Measurements from ENCODE around the gene SIGLEC7. TPM values are rescaled to one million over a fixed set of nuclear protein-coding genes. Genes with fewer than 3 reads are reported as not detected.

SIGLEC7 gene
- total RNA-seq, 1 donor from 2014 or later = not detected

DNA sequence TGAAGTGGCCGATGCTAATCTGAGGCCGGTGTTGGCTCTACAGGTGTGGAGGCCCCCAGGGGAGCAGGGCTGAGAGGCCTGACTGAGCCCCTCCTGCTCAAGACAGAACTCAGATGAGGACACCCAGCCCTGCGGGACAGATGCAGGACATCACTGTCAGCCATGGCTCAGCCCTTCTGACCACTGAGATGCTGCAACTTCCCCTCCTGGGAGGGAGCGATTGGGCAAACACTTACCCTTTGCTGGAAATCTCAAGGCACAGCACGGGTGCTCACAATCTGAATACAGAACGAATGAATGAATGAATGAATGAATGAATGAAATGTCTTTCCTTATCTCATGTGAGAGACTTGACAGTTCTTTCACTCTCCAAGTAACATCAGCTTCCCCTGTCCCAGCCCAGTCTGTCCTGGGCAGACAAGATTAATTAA lies 3.5 kb upstream of the SIGLEC7 start:
- Histone ChIP-seq H3K36me3 (no peaks in the 10 kb centered on the region), H3K27ac (no peak overlapping the region), H3K9me3 (ENCODE audit: low read depth) (no peaks in the 10 kb centered on the region), H3F3A (ENCODE audit: low read depth) (no peaks in the 10 kb centered on the region), H4K20me1 (ENCODE audit: low read depth) (no peaks in the 10 kb centered on the region), H3K27me3 (no peaks in the 10 kb centered on the region), H3K4me2 (no peak overlapping the region), H3K4me1 (peaks cover 4% of the 10 kb centered on the region), H2AFZ (replicated peaks) (no peak overlapping the region), H3K79me2 (ENCODE audit: low read depth) (no peaks in the 10 kb centered on the region), H3K4me3 (no peak overlapping the region), H3K9ac (no peak overlapping the region)
- Mint-ChIP-seq H3K4me1 (peaks cover 20% of the 10 kb centered on the region), H3K36me3 (no peaks in the 10 kb centered on the region), H3K9me3 (peaks cover 4% of the 10 kb centered on the region), H3K27ac (no peak overlapping the region), H3K4me3 (no peak overlapping the region), H3K27me3 (ENCODE audit: insufficient read depth, low read depth) (peaks cover 4% of the 10 kb centered on the region)
- TF ChIP-seq EZH2phosphoT487 (IDR thresholded peaks at IDR 0.05) (no peak), EZH2 (IDR thresholded peaks at IDR 0.05) (no peak)
- TF ChIP-seq, protein P1, sequence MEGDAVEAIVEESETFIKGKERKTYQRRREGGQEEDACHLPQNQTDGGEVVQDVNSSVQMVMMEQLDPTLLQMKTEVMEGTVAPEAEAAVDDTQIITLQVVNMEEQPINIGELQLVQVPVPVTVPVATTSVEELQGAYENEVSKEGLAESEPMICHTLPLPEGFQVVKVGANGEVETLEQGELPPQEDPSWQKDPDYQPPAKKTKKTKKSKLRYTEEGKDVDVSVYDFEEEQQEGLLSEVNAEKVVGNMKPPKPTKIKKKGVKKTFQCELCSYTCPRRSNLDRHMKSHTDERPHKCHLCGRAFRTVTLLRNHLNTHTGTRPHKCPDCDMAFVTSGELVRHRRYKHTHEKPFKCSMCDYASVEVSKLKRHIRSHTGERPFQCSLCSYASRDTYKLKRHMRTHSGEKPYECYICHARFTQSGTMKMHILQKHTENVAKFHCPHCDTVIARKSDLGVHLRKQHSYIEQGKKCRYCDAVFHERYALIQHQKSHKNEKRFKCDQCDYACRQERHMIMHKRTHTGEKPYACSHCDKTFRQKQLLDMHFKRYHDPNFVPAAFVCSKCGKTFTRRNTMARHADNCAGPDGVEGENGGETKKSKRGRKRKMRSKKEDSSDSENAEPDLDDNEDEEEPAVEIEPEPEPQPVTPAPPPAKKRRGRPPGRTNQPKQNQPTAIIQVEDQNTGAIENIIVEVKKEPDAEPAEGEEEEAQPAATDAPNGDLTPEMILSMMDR (IDR thresholded peaks at IDR 0.05) = no peak
- DNase-seq (ENCODE audit: low spot score) = no peak

DNA sequence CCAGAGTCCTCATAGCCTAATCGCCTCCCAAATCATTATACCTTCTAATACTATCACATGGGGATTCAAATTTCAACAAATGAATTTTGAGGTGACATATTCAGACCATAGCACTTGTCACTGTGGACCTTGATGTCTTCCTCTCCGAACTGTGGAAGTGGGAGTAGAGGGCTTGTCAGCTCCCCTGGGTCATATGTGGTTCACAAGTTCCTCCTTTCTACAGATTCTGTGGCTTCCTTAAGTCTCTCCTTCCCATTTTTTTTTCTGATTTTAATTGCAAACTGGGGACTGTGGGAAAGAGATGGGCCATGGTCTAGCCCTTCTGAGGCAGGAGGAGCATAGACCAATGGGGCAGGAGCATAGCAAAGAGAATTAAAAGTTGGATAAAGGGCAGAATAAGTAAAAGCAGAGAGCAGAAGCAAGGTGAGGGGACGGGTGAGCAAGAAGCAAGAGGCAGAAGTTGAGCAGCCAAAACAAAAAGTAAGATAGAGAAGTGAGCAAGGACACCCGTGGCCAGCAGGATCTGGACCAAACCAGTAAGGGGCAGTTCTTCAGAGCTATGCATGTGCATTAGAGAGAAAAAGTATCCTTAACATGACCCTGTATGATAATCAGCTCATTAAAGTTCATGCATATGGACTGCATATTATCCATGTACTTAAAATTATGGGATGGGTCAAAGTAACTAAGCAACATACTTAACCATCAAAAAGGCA lies 2.6 kb upstream of the SIGLEC7 start:
- Mint-ChIP-seq H3K36me3 (no peaks in the 10 kb centered on the region), H3K4me3 (no peak overlapping the region), H3K27ac (no peak overlapping the region), H3K9me3 (peaks cover 4% of the 10 kb centered on the region), H3K27me3 (ENCODE audit: insufficient read depth, low read depth) (peaks cover 4% of the 10 kb centered on the region), H3K4me1 (peaks cover 20% of the 10 kb centered on the region)
- Histone ChIP-seq H3K36me3 (no peaks in the 10 kb centered on the region), H3K9me3 (ENCODE audit: low read depth) (no peaks in the 10 kb centered on the region), H3K9ac (no peak overlapping the region), H4K20me1 (ENCODE audit: low read depth) (no peaks in the 10 kb centered on the region), H3K27me3 (no peaks in the 10 kb centered on the region), H3F3A (ENCODE audit: low read depth) (no peaks in the 10 kb centered on the region), H3K4me1 (peaks cover 4% of the 10 kb centered on the region), H2AFZ (replicated peaks) (no peak overlapping the region), H3K27ac (no peak overlapping the region), H3K4me3 (no peak overlapping the region), H3K79me2 (ENCODE audit: low read depth) (no peaks in the 10 kb centered on the region), H3K4me2 (no peak overlapping the region)
- TF ChIP-seq EZH2 (IDR thresholded peaks at IDR 0.05) = no peak
- TF ChIP-seq EZH2phosphoT487 (IDR thresholded peaks at IDR 0.05) = no peak
- TF ChIP-seq, protein P1 (IDR thresholded peaks at IDR 0.05) = no peak
- DNase-seq (ENCODE audit: low spot score) = no peak

DNA sequence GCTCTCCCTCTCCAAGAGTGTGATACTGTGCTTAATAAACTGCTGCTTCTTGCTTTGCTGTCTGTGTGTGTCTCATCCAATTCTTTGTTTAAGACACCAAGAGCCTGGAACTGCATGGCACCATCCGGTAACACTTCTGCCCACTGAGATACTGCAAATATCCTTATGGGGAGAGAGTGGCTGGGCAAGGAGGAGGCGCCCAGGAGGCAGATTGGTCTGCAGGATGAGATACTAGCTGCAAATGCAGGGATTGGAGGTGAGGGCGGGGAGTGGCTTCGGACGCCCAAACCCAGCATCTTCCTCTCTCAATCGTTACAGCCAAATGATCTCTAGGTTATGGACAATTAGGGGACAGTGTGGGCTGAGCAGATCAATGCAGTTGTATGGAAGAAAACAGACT lies 1.7 kb upstream of the SIGLEC7 start:
- Histone ChIP-seq H3K36me3 (no peaks in the 10 kb centered on the region), H3K27me3 (no peaks in the 10 kb centered on the region), H3K4me3 (no peak overlapping the region), H3K27ac (no peak overlapping the region), H4K20me1 (ENCODE audit: low read depth) (no peaks in the 10 kb centered on the region), H3K9me3 (ENCODE audit: low read depth) (no peaks in the 10 kb centered on the region), H2AFZ (replicated peaks) (peak overlapping the region; percentile 82), H3F3A (ENCODE audit: low read depth) (no peaks in the 10 kb centered on the region), H3K9ac (no peak overlapping the region), H3K4me2 (peak overlapping the region; percentile 49), H3K4me1 (peaks cover 4% of the 10 kb centered on the region), H3K79me2 (ENCODE audit: low read depth) (no peaks in the 10 kb centered on the region)
- no peak overlapping the region for H3K27ac Mint-ChIP-seq
- TF ChIP-seq EZH2phosphoT487 (IDR thresholded peaks at IDR 0.05) (no peak), EZH2 (IDR thresholded peaks at IDR 0.05) (no peak)
- TF ChIP-seq, protein P1 (IDR thresholded peaks at IDR 0.05) = no peak
- DNase-seq (ENCODE audit: low spot score) = peak; percentile 11
- H3K36me3 Mint-ChIP-seq = no peaks in the 10 kb centered on the region
- no peak overlapping the region for H3K4me3 Mint-ChIP-seq
- peaks cover 4% of the 10 kb centered on the region for H3K27me3 Mint-ChIP-seq (ENCODE audit: insufficient read depth, low read depth)
- no peaks in the 10 kb centered on the region for H3K9me3 Mint-ChIP-seq
- H3K4me1 Mint-ChIP-seq = peaks cover 20% of the 10 kb centered on the region
